ENCODE measurements around the gene KRTAP10-2.
"Not testable (repeated sequence)": the region's sequence is repeated elsewhere in the genome, so short reads cannot be mapped to it uniquely, and the experiment has no call there.

KRTAP10-2 gene

GRCh38 chr21:44508426-44508710 is 42.9 kb downstream of the KRTAP10-2 start:
- DNase-seq (ENCODE audit: extremely low read depth, low read depth) = no peak
- TF ChIP-seq CTCF (IDR thresholded peaks at IDR 0.05; ENCODE audit: low read depth, low read length, missing control alignments) = no peak
- no peak overlapping the region for H3K4me3 ChIP-seq (replicated peaks; ENCODE audit: low read depth, low read length)

GRCh38 chr21:44507673-44508425 is 43.5 kb downstream of the KRTAP10-2 start:
- no peak for DNase-seq (ENCODE audit: extremely low read depth, low read depth)
- no peak for TF ChIP-seq CTCF (IDR thresholded peaks at IDR 0.05; ENCODE audit: low read depth, low read length, missing control alignments)
- no peak overlapping the region for H3K4me3 ChIP-seq (replicated peaks; ENCODE audit: low read depth, low read length)

GRCh38 chr21:44506279-44507255 is 44.7 kb downstream of the KRTAP10-2 start:
- no peak for TF ChIP-seq CTCF (IDR thresholded peaks at IDR 0.05; ENCODE audit: low read depth, low read length, missing control alignments)
- H3K4me3 ChIP-seq (replicated peaks; ENCODE audit: low read depth, low read length) = no peak overlapping the region
- DNase-seq (ENCODE audit: extremely low read depth, low read depth) = no peak

GRCh38 chr21:44505673-44506278 is 45.5 kb downstream of the KRTAP10-2 start:
- no peak for DNase-seq (ENCODE audit: extremely low read depth, low read depth)
- no peak for TF ChIP-seq CTCF (IDR thresholded peaks at IDR 0.05; ENCODE audit: low read depth, low read length, missing control alignments)
- no peak overlapping the region for H3K4me3 ChIP-seq (replicated peaks; ENCODE audit: low read depth, low read length)

- no peak overlapping the region for H3K4me3 ChIP-seq (replicated peaks; ENCODE audit: low read depth, low read length)
- no peak for TF ChIP-seq CTCF (IDR thresholded peaks at IDR 0.05; ENCODE audit: low read depth, low read length, missing control alignments)
- no peak for DNase-seq (ENCODE audit: extremely low read depth, low read depth)
Measured at GRCh38 chr21:44503901-44504399, 47.4 kb downstream of the KRTAP10-2 start.

GRCh38 chr21:44503006-44503889 is 48.1 kb downstream of the KRTAP10-2 start:
- not testable (repeated sequence) for H3K4me3 ChIP-seq (replicated peaks; ENCODE audit: low read depth, low read length)

More at GRCh38 chr21:44503006-44503889, 48.1 kb downstream of the KRTAP10-2 start:
- not testable (repeated sequence) for DNase-seq (ENCODE audit: extremely low read depth, low read depth)

All from HFF-Myc (cell line).